Measurements from ENCODE around the gene TBC1D16. TPM values are rescaled to one million over a fixed set of nuclear protein-coding genes. Genes with fewer than 3 reads are reported as not detected.

The TBC1D16 gene
- total and polyA plus RNA-seq, 10 of the 15 experiments (the other 5 are each of a cell fraction or from before 2014, with no cell fraction given) = 0.01 to 0.13 (median 0.06) TPM; not detected in 3

DNA sequence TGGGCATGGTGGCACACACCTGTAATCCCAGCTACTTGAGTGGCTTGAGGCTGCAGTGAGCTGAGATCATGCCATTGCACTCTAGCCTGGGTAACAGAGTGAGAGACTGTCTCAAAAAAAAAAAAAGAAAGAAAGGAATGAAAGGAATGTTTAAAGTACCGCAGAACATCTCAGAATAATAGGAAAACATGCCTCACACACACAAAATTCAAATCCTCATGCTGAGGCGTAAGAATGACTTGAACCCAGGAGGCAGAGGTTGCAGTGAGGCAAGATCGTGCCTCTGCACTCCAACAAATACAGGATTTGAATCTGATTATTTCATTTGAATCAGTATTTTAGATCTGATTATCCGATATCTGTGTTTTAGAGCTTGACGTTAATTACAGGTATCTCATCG lies 44.4 kb upstream of the TBC1D16 start:
- in situ Hi-C loops (cut with MboI) = no loop called here
- BruUV-seq (replicated peaks) = no TSS peak
- intact Hi-C loops (cut with micrococcal nuclease; ENCODE audit: unreplicated experiment) = no loop called here

More for the DNA sequence above, 44.4 kb upstream of the TBC1D16 start:
- no peak for FAIRE-seq
- POLR2A ChIA-PET = no interaction called here
- CTCF ChIA-PET = interaction anchor here (0.9 kb wide), 1 partner anchor 63 kb away, joined by 3 read pairs; no protein-coding TSS in a partner anchor
- H2AFZ ChIP-seq (ENCODE audit: control insufficient read depth, low read depth, low read length) = no peak overlapping the region
- H3K4me3 ChIP-seq = no peak overlapping the region
- no peaks in the 10 kb centered on the region for H3K4me1 ChIP-seq (ENCODE audit: control insufficient read depth, insufficient read depth, low read length)
- SMC1A ChIA-PET (ENCODE audit: uncharacterized antibody, unreplicated experiment) = no interaction called here
- H3K4me2 ChIP-seq (ENCODE audit: control insufficient read depth, insufficient read depth) = no peak overlapping the region
- H3K9ac ChIP-seq (ENCODE audit: control insufficient read depth, insufficient read depth, low read length) = no peak overlapping the region
- no peaks in the 10 kb centered on the region for H3K27me3 ChIP-seq (replicated peaks in 1 of 2; ENCODE audit: control insufficient read depth in 2 of 2, insufficient read depth in 2 of 2, low read length in 1 of 2)
- no peak for ATAC-seq
- no peaks in the 10 kb centered on the region for H3K79me2 ChIP-seq (ENCODE audit: control insufficient read depth, insufficient read depth, low read length)
- no peak overlapping the region for H3K27ac ChIP-seq (ENCODE audit: control insufficient read depth, insufficient read depth)
- H4K20me1 ChIP-seq (ENCODE audit: control insufficient read depth, insufficient read depth) = 0 out of 2 replicates have a peak, but pooled peaks cover 2% of the 10 kb centered on the region
- TF ChIP-seq SREBF1 (IDR thresholded peaks at IDR 0.05; ENCODE audit: low read length) = no peak
- TF ChIP-seq, protein P1, sequence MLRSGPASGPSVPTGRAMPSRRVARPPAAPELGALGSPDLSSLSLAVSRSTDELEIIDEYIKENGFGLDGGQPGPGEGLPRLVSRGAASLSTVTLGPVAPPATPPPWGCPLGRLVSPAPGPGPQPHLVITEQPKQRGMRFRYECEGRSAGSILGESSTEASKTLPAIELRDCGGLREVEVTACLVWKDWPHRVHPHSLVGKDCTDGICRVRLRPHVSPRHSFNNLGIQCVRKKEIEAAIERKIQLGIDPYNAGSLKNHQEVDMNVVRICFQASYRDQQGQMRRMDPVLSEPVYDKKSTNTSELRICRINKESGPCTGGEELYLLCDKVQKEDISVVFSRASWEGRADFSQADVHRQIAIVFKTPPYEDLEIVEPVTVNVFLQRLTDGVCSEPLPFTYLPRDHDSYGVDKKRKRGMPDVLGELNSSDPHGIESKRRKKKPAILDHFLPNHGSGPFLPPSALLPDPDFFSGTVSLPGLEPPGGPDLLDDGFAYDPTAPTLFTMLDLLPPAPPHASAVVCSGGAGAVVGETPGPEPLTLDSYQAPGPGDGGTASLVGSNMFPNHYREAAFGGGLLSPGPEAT (IDR thresholded peaks at IDR 0.05; ENCODE audit: low read depth) = no peak
- TF ChIP-seq ZNF207 (IDR thresholded peaks at IDR 0.05; ENCODE audit: borderline replicate concordance) = no peak
- TF ChIP-seq, protein P2, sequence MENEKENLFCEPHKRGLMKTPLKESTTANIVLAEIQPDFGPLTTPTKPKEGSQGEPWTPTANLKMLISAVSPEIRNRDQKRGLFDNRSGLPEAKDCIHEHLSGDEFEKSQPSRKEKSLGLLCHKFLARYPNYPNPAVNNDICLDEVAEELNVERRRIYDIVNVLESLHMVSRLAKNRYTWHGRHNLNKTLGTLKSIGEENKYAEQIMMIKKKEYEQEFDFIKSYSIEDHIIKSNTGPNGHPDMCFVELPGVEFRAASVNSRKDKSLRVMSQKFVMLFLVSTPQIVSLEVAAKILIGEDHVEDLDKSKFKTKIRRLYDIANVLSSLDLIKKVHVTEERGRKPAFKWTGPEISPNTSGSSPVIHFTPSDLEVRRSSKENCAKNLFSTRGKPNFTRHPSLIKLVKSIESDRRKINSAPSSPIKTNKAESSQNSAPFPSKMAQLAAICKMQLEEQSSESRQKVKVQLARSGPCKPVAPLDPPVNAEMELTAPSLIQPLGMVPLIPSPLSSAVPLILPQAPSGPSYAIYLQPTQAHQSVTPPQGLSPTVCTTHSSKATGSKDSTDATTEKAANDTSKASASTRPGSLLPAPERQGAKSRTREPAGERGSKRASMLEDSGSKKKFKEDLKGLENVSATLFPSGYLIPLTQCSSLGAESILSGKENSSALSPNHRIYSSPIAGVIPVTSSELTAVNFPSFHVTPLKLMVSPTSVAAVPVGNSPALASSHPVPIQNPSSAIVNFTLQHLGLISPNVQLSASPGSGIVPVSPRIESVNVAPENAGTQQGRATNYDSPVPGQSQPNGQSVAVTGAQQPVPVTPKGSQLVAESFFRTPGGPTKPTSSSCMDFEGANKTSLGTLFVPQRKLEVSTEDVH (IDR thresholded peaks at IDR 0.05; ENCODE audit: low read depth, partially characterized antibody) = no peak
- no peak for TF ChIP-seq RELA (IDR thresholded peaks at IDR 0.05; ENCODE audit: borderline replicate concordance, partially characterized antibody)
- no peak for TF ChIP-seq CEBPZ (IDR thresholded peaks at IDR 0.05; ENCODE audit: low read depth, low read length)
- TF ChIP-seq EED (IDR thresholded peaks at IDR 0.05; ENCODE audit: low read depth) = no peak
- no peak for TF ChIP-seq CEBPB (IDR thresholded peaks at IDR 0.05; ENCODE audit: borderline replicate concordance in 1 of 2, low read depth in 2 of 2, low read length in 2 of 2)
- no peak for TF ChIP-seq HDAC6 (IDR thresholded peaks at IDR 0.05; ENCODE audit: unreplicated experiment)
- TF ChIP-seq HDGF (IDR thresholded peaks at IDR 0.05) = no peak
- no peak for TF ChIP-seq SIN3A (IDR thresholded peaks at IDR 0.05; ENCODE audit: low read depth, low read length)
- TF ChIP-seq FOS (IDR thresholded peaks at IDR 0.05; ENCODE audit: borderline replicate concordance, extremely low read depth, insufficient read length) = no peak
- TF ChIP-seq ATF3 (IDR thresholded peaks at IDR 0.05; ENCODE audit: borderline replicate concordance, extremely low read depth, low read depth, low read length) = no peak
- TF ChIP-seq ASH2L (IDR thresholded peaks at IDR 0.05; ENCODE audit: borderline replicate concordance, low read depth) = no peak
- H3K9me3 ChIP-seq (replicated peaks; ENCODE audit: control insufficient read depth, insufficient read depth, low read length) = no peaks in the 10 kb centered on the region
- DNase-seq (ENCODE audit: low read depth, low spot score) = no peak
- WGBS (ENCODE audit: insufficient coverage, insufficient replicate concordance, low lambda C conversion rate, missing lambda C conversion rate) = 77% methylated on average over 6 of the region's 6 CpGs
- no peaks in the 10 kb centered on the region for H3K36me3 ChIP-seq (ENCODE audit: control insufficient read depth in 2 of 2, insufficient read depth in 2 of 2, low read length in 1 of 2)
- RAD21 ChIA-PET (ENCODE audit: unreplicated experiment) = no interaction called here

Data from GM12878 (cell line).